HG03095 (cell line): ENCODE measurements around the gene CFAP410.
"Not testable (repeated sequence)": the region's sequence is repeated elsewhere in the genome, so short reads cannot be mapped to it uniquely, and the experiment has no call there.

Experiments
- ATAC-seq: cut with Tn5 transposase; IDR thresholded peaks from one replicate; pipeline ENCODE4 v1.9.1; 2021; ENCODE audit warnings: moderate library complexity; ENCODE audit not compliant: unreplicated experiment

Gene CFAP410

DNA sequence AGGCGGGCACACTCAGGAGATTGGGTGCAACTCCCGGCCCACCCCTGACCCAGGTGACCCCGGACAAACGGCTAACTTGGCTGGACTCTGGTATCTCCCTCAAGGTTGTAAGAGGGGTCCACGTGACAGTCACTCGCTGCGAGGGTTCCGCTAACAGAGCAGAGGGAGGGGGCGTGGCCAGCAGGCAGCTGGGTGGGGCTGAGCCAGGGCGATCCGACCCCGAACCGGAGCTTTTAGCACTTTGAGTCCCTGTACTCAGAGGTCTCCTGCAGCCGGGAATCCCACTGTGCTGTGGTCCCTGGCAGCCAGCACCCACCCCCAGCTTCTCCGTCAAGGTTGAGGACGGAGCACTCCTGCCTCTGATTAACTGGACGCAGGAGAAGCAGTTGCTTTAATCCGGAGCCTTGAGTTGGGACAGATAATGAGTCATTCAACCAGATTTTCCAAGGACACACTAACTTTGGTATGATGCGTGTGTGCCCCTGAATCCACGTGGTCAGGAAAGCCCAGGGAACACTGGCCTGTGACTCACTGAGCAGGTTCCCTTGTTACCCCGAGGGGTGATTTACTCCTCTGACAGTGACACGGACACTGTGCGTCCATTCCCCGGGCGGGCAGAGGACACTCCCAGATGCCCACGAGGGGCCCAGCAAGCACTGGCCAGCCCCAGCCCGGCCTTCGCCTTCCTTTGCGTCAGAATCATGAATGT is 31.0 kb upstream of the CFAP410 start:
- ATAC-seq: no peak

DNA sequence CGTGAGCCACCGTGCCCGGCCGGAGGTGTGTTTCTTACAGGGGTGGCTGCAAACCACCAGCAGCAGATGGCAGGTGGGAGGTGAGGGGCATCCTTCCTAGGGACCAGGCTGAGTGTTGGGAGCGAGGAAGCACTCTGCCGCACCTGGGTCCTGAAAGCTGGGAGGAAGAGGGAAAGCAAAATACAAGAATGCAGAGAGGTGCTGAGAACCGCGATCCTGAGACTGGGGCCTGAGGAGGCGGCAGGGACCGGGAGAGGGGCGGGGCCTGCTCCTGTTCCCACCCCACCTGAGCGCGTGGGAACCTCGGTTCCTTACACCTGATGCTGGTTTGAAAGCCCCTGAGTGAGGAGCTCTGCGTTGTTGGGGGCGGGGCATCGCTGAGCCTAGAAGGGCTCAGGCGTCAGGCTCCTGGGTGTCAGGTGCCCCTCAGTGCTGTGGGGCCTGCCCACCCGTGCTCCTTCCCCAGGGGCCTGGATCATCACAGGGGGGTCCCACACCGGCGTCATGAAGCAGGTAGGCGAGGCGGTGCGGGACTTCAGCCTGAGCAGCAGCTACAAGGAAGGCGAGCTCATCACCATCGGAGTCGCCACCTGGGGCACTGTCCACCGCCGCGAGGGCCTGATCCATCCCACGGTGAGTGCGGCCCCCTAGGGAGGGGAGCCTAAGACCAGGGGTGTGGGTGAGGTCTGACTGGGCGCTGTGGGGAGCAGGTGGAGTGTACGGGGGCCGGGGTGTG is 29.7 kb upstream of the CFAP410 start:
- no peak for ATAC-seq

- ATAC-seq: no peak
Observed at GRCh38 chr21:44366586-44367211, 27.5 kb upstream of the CFAP410 start.

- no peak for ATAC-seq
Observed at GRCh38 chr21:44365967-44366585, 26.9 kb upstream of the CFAP410 start.

DNA sequence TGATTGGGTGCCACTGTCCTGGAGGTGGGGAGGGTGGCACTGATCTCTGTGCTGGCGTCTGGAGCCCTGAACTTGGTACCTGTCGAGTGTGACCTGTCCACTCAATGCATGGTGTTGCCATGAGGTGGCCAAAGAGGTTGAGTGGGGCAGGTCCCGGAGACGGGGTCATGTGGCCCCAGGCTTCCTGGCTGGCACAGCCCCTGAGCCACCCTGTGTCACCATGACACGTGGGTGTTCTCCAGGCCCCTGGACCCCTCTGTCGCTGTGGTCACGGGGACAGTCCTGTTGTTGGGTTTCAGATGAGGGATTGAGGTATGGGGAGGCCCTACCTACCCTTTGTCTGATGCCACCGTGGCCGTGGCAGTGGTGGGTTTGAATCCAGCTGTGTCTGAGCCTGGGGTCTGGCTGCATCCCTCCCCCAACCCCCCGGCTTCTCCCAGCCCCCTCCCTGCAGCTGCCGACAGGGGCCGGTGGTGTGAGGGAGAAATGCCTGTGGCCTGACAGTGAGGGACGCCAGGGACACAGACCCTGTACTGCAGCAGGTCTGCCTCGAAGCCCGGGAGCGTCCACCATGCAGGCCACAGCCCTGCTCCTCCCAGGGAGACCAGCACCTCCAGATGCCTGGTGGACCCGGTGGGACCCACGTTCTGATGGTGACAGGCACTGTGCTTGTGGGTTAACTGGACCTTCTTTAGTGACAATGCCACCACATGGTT is 26.2 kb upstream of the CFAP410 start:
- no peak for ATAC-seq

DNA sequence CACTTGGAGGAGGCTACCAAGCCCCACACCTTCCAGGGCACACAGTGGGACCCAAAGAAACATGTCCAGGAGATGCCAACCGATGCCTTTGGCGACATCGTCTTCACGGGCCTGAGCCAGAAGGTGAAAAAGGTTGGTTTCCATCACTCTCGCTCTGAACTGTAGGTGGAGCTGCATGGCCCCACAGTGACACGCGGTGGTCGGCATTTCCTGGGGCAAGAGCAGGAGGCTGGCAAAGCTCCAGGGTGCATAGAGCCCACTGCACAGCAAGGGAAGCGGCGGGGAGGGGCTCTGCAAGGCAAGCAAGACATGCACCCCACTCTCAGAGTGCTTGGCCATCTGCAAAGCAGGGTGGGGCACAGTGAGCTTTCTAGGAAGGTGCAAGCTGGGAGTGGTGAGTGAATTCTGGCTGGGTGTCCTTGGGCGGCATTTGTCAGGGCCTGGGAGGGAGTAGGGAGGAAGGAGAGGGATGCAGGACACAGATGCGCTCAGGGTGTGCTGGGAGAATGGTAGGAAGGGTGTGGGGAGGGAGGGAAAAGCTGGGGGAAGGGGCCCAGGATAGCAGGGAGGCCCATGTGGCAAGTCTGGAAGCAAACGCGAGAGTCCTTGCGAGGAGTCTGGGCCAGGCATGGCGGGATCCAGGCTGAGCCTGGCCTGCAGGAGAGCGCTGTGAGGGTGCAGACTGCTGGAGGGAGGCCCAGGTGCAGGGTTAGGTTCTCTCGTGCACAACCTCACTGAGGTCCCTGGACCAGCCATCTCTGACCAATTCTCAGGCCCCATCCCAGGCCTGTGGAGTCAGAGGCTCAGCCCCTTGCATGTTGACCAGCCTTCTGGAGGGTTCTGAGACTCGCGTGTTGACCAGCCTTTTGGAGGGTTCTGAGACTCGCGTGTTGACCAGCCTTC is 25.2 kb upstream of the CFAP410 start:
- ATAC-seq: no peak

DNA sequence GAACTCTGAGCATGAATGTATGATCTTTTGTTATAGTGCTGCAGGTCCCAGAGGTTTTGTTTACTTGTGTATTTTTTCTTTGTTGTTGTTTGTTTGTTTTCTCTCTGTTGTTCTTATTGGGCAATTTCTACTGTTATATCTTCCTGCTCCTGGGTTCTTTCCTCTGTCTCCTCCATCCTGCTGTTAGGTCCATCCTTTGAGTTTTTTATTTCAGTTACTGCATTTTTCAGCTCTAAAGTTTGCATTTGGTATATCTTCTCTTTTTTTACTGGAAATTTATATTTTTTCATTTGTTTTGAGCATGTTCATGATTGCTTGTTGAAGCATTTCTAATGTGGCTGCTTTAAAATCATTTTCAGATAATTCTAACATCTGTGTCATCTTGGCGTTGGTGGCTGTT is 24.1 kb upstream of the CFAP410 start:
- ATAC-seq: no peak

DNA sequence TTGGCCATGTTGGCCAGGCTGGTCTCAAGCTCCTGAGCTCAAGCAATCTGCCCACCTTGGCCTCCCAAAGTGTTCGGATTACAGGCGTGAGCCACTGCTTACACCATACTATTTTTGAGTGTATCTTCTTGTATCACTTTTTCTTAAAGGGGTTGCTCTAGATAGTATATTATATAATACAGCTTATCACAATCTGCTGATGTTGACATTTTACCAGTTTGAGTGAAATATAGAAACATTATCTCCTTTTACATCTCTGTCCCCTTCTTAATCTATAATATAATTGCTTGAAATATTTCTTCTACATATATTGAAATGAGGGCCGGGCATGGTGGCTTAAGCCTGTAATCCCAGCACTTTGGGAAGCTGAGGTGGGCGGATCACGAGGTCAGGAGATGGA is 22.7 kb upstream of the CFAP410 start:
- not testable (repeated sequence) for ATAC-seq

DNA sequence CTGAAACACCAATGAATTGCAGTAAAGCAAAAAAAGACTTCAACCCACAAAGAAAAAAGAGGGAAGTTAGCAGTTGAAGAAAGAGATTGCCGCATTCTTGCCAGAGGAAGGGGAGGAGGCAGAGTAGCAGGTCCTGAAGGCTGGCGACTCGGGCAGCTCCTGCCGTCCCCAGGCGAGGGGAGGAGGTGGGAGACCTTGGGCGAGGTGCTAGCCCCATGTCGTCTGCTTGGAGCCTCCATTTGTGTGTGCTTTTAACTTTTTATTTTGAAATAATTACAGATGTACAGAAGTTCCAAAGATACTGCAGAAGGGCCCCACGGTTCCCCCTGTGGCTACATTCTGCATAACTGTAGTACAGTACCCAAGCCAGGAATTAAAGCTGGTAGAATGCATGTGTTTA is 21.0 kb upstream of the CFAP410 start:
- ATAC-seq: no peak

- no peak for ATAC-seq
Observed at GRCh38 chr21:44359396-44359795, 20.2 kb upstream of the CFAP410 start.

DNA sequence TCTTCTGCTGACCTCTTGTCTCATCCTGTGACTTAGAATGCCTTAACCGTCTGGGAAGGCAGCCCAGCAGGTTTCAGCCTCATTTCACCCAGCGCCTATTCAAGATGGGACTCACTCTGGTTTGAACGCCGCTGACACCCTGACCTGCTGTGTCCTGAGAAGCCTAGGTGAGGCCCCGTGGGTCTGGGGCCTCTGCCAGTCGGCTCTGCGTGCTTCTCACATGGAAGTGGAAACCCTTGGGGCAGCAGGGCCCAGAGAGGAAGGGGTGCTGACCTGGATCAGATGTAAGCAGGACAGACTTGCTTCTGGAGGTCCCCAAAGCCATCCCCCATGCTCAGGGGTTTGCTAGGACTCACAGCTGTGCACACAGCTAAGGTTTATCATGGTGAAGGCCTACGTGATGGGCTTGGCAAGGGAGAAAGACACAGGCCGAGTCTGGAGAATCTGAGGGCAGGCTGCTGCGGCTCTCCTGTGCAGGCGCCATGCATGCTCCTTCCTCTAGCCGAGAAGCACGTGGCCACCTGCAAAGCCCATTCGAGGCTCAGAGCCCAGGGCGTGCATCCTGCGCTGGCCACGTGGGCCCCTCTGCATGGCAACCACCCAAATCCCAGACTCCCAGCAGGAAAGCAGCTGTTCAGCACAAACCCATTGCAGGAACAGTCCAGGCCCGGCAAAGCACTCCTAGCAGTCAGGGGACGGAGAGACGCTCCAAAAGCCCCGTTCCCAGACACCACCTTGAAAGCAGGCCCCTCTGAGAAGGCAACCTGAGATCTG is 18.1 kb upstream of the CFAP410 start:
- ATAC-seq: no peak

- no peak for ATAC-seq
Observed at GRCh38 chr21:44356636-44357035, 17.4 kb upstream of the CFAP410 start.

DNA sequence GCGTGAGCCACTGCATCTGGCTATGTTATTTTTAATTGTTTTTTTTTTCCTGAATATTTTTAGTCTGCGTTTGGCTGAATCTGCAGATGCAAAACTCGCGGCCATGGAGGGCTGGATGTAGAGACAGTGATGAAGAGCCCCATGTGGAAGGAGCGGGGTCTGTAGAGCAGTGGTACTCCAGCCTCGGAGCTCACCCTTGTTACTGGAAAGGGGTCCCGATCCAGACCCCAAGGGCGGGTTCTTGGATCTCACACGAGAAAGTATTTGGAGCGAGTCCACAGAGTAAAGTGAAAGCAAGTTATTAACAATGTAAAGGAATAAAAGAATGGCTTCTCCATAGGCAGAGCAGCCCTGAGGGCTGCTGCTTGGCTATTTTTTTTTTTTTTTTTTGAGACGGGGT is 17.0 kb upstream of the CFAP410 start:
- ATAC-seq: no peak

DNA sequence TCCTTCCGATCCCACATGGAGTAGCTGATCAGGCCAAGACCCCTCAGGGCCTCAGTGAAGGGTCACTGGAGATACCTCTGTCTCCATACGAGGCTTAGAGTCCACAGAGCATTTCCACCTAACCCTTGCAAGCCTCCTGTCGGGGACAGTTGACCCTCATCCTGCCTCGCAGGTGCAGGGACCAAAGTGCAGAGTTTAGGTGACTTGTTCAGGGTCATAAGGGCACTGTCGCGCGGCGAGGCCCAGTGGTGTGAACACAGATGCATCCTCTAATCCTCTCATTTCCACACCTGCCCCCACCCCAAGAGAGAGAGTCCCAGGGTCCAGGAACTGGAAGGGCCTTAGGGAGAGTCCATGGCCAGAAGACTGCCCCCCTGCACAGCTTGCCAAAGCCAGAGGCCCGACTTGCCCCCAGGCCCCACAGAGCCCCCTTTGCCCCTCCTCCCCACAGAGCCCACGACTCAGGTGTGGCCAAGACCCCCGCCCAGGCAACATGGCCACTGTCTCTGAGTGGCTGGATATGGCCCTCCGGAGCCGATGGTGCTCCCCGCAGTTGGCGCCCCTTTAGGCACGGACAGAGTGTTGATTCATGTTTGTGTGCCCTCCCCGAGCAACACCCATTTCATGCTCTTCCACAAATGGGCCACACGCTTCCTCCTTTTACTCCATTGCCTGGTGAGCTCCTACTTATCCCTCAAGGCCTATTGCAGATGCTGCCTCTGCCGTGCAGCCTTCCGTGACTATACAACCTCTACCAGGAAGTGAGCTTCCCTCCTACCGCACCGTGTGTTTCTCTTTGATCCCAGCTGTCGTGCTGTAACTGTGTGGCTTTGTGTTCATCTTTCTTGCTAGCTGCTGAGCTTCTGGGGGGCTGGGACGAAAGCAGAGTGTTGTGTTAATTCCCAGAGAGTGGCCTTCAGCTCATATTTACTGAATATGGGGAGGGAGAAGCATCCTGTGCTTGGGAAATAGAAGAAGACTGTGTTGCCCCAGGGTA is 15.9 kb upstream of the CFAP410 start:
- no peak for ATAC-seq

DNA sequence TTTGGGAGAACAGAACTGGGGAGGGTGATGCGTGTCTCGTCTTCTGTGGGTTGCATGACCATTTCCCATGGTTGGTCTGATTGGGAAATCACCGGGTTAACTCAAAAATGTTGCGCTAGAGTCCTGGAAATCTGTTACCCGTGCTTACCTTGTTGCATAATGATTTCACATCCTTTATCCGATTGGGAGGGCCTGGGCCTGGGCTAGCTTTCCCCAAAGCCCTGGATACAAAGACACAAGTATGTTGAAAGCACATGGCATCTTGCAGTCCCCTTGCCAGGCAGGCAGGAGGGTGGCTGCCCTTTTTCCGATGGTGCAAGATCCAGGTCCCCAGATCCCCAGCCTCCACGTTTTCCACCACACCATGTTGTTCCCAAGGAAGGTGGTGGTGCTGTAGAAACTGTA is 14.8 kb upstream of the CFAP410 start:
- ATAC-seq: peak; percentile 13

GRCh38 chr21:44353191-44353970 is 14.2 kb upstream of the CFAP410 start, which contains the start of gene TRPM2:
Gene TRPM2, plus strand, starts transcription at chr21:44353621. Its CDS starts 80 bp downstream, at chr21:44353701.
- ATAC-seq: peak; percentile 49

DNA sequence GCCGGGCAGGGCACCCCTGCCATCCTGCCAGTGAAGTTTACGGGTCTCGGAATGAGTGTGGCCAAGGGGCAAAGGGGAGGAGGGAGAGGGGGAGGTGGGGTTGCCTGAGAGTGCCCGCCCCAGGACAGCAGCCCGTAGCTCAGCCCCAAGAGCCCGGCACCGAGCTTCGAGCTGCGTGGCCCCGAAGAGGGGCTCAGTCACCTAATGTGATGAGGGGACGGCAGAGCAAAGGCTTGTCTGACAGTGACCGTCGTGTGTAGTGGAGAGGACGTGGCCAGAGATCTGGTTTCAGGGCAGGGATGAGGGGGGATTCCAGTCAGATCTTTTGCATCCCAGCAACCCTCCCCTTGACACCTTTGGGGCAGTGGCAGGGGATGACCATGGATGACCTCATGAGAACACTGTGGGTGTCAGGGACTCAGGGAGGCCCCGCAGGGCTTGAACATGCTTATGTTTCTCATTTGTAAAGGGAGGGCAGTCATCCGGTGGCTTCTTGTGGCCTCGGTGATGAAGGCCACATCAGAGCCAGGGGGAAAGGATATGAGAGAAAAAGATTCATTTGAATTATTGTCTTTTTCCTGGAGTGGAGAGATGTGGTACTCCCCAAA is 13.2 kb upstream of the CFAP410 start:
- ATAC-seq: no peak
